Heart left ventricle (tissue), 13 donors: ENCODE results near the gene KLK13.
A peak's percentile ranks its signal among the peaks of the same experiment; 100 is the strongest.

Experiments
- CTCF ChIP-seq, 12 donors: fragments of 200-600 bp; sonication (generic) in 4 of 12; IDR thresholded peaks; one replicate each; pipeline versions ENCODE4 v1.5.0 to v1.8.0; 2018 to 2022; ENCODE audit warnings: antibody characterized with exemption in 12 of 12, mild to moderate bottlenecking in 5 of 12
- POLR2A ChIP-seq, 2 donors: fragments of 450-650 bp; IDR thresholded peaks; one replicate each; pipeline ENCODE4 v1.6.1; 2017; ENCODE audit warnings: antibody characterized with exemption in 2 of 2, mild to moderate bottlenecking in 2 of 2, moderate library complexity in 2 of 2
- donor health status: ischemic (EF 13 %, LVEDD 7.1; RV severe dilation, severe dysfunction).
- donor health status: DM: no; HTN: yes; CAD: no.
- donor health status: DM: no; HTN: no; CAD: no.
- donor health status: ischemic (EF 25% LVEDD 6.9; RV normal size, moderate dysfunction).
- donor health status: ischemic (EF 25% LVEDD 5.7; RV mildly dilated, moderate dysfunction).
- donor health status: ischemic (EF 35%, LVEDD 5.7; RV mildly dilated, moderate dysfunction).
- donor health status: nonischemic (EF 11% LVEDD 7.7; RV severe dilation, severe dysfunction).
- donor health status: DM: yes; HTN: yes; CAD: no.
- donor health status: PGD.
- donor health status: ischemic (EF 29% LVEDD 5.4; RV normal size, mild dysfunction).
- donor health status: nonischemic (EF 23%, LVEDD 6.1; RV moderate dilation, normal function).

GRCh38 chr19:51094696-51095279, 29.9 kb upstream of the KLK13 start:
- TF ChIP-seq POLR2A (IDR thresholded peaks at IDR 0.05) (no peak), CTCF (IDR thresholded peaks at IDR 0.05) (peak; percentile 48 to 80 (median 64))
